ENCODE results near the gene NOL4L. TPM values are rescaled to one million over a fixed set of nuclear protein-coding genes. Genes with fewer than 3 reads are reported as not detected.

NOL4L gene
- total RNA-seq, 1 donor from 2014 or later = 11.9 TPM

GRCh38 chr20:32624687-32625345 lies 39.7 kb upstream of the NOL4L start:
- Histone ChIP-seq H3K9ac (no peak overlapping the region), H3K4me1 (peaks cover 15% of the 10 kb centered on the region), H3K27me3 (no peaks in the 10 kb centered on the region), H3F3A (ENCODE audit: low read depth) (peaks cover 33% of the 10 kb centered on the region), H3K79me2 (ENCODE audit: low read depth) (no peaks in the 10 kb centered on the region), H4K20me1 (ENCODE audit: low read depth) (no peaks in the 10 kb centered on the region), H3K4me3 (no peak overlapping the region), H3K36me3 (no peaks in the 10 kb centered on the region), H2AFZ (replicated peaks) (no peak overlapping the region), H3K4me2 (no peak overlapping the region), H3K9me3 (ENCODE audit: low read depth) (no peaks in the 10 kb centered on the region), H3K27ac (no peak overlapping the region)
- Mint-ChIP-seq H3K27me3 (ENCODE audit: insufficient read depth, low read depth) (peaks cover 12% of the 10 kb centered on the region), H3K4me1 (peaks cover 42% of the 10 kb centered on the region), H3K36me3 (no peaks in the 10 kb centered on the region), H3K9me3 (no peaks in the 10 kb centered on the region), H3K27ac (no peak overlapping the region), H3K4me3 (no peak overlapping the region)
- TF ChIP-seq EZH2phosphoT487 (IDR thresholded peaks at IDR 0.05) = no peak
- no peak for TF ChIP-seq CTCF (IDR thresholded peaks at IDR 0.05)
- TF ChIP-seq EZH2 (IDR thresholded peaks at IDR 0.05) = no peak
- no peak for DNase-seq (ENCODE audit: low spot score)

GRCh38 chr20:32623667-32624157 lies 38.6 kb upstream of the NOL4L start:
- Mint-ChIP-seq H3K36me3 (no peaks in the 10 kb centered on the region), H3K27me3 (ENCODE audit: insufficient read depth, low read depth) (peaks cover 15% of the 10 kb centered on the region), H3K27ac (no peak overlapping the region), H3K9me3 (no peaks in the 10 kb centered on the region), H3K4me1 (peaks cover 39% of the 10 kb centered on the region), H3K4me3 (no peak overlapping the region)
- Histone ChIP-seq H3K9me3 (ENCODE audit: low read depth) (no peaks in the 10 kb centered on the region), H3K4me1 (peaks cover 15% of the 10 kb centered on the region), H2AFZ (replicated peaks) (no peak overlapping the region), H4K20me1 (ENCODE audit: low read depth) (no peaks in the 10 kb centered on the region), H3K36me3 (no peaks in the 10 kb centered on the region), H3K27ac (no peak overlapping the region), H3F3A (ENCODE audit: low read depth) (peaks cover 36% of the 10 kb centered on the region), H3K9ac (no peak overlapping the region), H3K4me3 (no peak overlapping the region), H3K79me2 (ENCODE audit: low read depth) (no peaks in the 10 kb centered on the region), H3K4me2 (no peak overlapping the region), H3K27me3 (no peaks in the 10 kb centered on the region)
- DNase-seq (ENCODE audit: low spot score) = no peak
- peak; percentile 26 for TF ChIP-seq CTCF (IDR thresholded peaks at IDR 0.05)
- no peak for TF ChIP-seq EZH2 (IDR thresholded peaks at IDR 0.05)
- TF ChIP-seq EZH2phosphoT487 (IDR thresholded peaks at IDR 0.05) = no peak

- peaks cover 31% of the 10 kb centered on the region for H3K4me1 Mint-ChIP-seq
- no peak overlapping the region for H3K27ac Mint-ChIP-seq
- Histone ChIP-seq H3K4me1 (peaks cover 10% of the 10 kb centered on the region), H3K27me3 (no peaks in the 10 kb centered on the region), H3K27ac (no peak overlapping the region), H3K4me3 (no peak overlapping the region), H4K20me1 (ENCODE audit: low read depth) (no peaks in the 10 kb centered on the region), H3K9me3 (ENCODE audit: low read depth) (no peaks in the 10 kb centered on the region), H3F3A (ENCODE audit: low read depth) (peaks cover 36% of the 10 kb centered on the region), H2AFZ (replicated peaks) (no peak overlapping the region), H3K9ac (no peak overlapping the region), H3K4me2 (no peak overlapping the region), H3K36me3 (no peaks in the 10 kb centered on the region), H3K79me2 (ENCODE audit: low read depth) (no peaks in the 10 kb centered on the region)
- H3K9me3 Mint-ChIP-seq = no peaks in the 10 kb centered on the region
- H3K36me3 Mint-ChIP-seq = no peaks in the 10 kb centered on the region
- no peak overlapping the region for H3K4me3 Mint-ChIP-seq
- peaks cover 15% of the 10 kb centered on the region for H3K27me3 Mint-ChIP-seq (ENCODE audit: insufficient read depth, low read depth)
- no peak for TF ChIP-seq CTCF (IDR thresholded peaks at IDR 0.05)
- TF ChIP-seq EZH2 (IDR thresholded peaks at IDR 0.05) = no peak
- TF ChIP-seq EZH2phosphoT487 (IDR thresholded peaks at IDR 0.05) = no peak
- no peak for DNase-seq (ENCODE audit: low spot score)
Measured at GRCh38 chr20:32622585-32623468, 37.7 kb upstream of the NOL4L start.

Measured in neural progenitor cell (in vitro differentiated cells).